HepG2 (cell line): ENCODE results near the gene SOST. TPM values are rescaled to one million over a fixed set of nuclear protein-coding genes. Genes with fewer than 3 reads are reported as not detected.

Experiments
- ATAC-seq: fragments of 200-7000 bp; cut with Tn5 transposase; 3 replicates; pipeline ENCODE4 v1.9.1; 2020; ENCODE audit warnings: mild to moderate bottlenecking, moderate library complexity
- BruUV-seq: library from RNA; stranded (reverse); fragments of 400-500 nt; replicated peaks from 2 replicates; lab custom pipeline; 2021; lab: Mats Ljungman, UMichigan
- CTCF ChIA-PET: fragments of 300-600 bp; formaldehyde crosslinking; extraction: SDS; loops from one replicate; lab custom pipeline; 2021; ENCODE audit warnings: low total read pairs, inconsistent platforms, low intra/inter-chr PET ratio; lab: Yijun Ruan, JAX
- POLR2A ChIA-PET: fragments of 350-600 bp; sonication (Branson Sonifier 250); formaldehyde crosslinking; loops from one replicate; lab custom pipeline; 2020; ENCODE audit warnings: antibody characterized with exemption, inconsistent platforms; lab: Yijun Ruan, JAX
- DNase-seq: peaks from one replicate; pipeline ENCODE4 v3.0.0-alpha.2; 2015; ENCODE audit warnings: low spot score
- FAIRE-seq: peaks from 3 replicates; lab custom pipeline; 2011; peaks lifted over from hg19 to GRCh38; lab: Jason Lieb, UNC
- H2AFZ ChIP-seq: one replicate; pipeline ENCODE4 v1.6.1; 2011; ENCODE audit warnings: low read length, inconsistent platforms
- H3K27ac ChIP-seq: fragments of 300-600 bp; 3 replicates; pipeline ENCODE4 v1.8.0; 2011; ENCODE audit warnings: mixed run types, mild to moderate bottlenecking, mixed read lengths, low read length, inconsistent platforms; ENCODE audit not compliant: insufficient read depth; ENCODE audit errors: extremely low read length
- H3K27me3 ChIP-seq, 2 experiments: fragments of 200-600 bp in 1 of 2; 2 replicates in 1 of 2; 3 replicates in 1 of 2; pipeline versions ENCODE4 v1.6.0 to v1.8.0; 2011; ENCODE audit warnings: low read length in 2 of 2, mild to moderate bottlenecking in 2 of 2, moderate library complexity in 2 of 2, inconsistent platforms in 1 of 2; ENCODE audit not compliant: insufficient read depth in 2 of 2, control insufficient read depth in 1 of 2
- H3K36me3 ChIP-seq, 2 experiments: fragments of 200-600 bp in 1 of 2; replicated peaks in 1 of 2; 2 replicates in 1 of 2; 3 replicates in 1 of 2; pipeline versions ENCODE4 v1.5.1 to v1.8.0; 2011; ENCODE audit warnings: low read length in 2 of 2, inconsistent platforms in 1 of 2; ENCODE audit not compliant: insufficient read depth in 2 of 2, control insufficient read depth in 1 of 2
- H3K4me1 ChIP-seq: 2 replicates; pipeline ENCODE4 v1.5.1; 2012; ENCODE audit warnings: low read length, inconsistent platforms; ENCODE audit not compliant: insufficient read depth
- H3K4me2 ChIP-seq: 2 replicates; pipeline ENCODE4 v1.6.0; 2011; ENCODE audit warnings: low read depth, low read length, inconsistent platforms
- H3K4me3 ChIP-seq, 3 experiments: fragments of 200-600 bp in 1 of 3; sonication (generic), shearing (Covaris generic) in 1 of 3; replicated peaks in 1 of 3; 2 replicates each; pipeline ENCODE4 v1.5.1; 2011 to 2016; ENCODE audit warnings: low read length in 3 of 3, inconsistent platforms in 2 of 3, low read depth in 2 of 3, mild to moderate bottlenecking in 2 of 3, control low read depth in 1 of 3, mixed read lengths in 1 of 3; ENCODE audit not compliant: insufficient read depth in 1 of 3
- H3K79me2 ChIP-seq: one replicate; pipeline ENCODE4 v1.6.1; 2011; ENCODE audit warnings: low read length, inconsistent platforms; ENCODE audit not compliant: insufficient read depth
- H3K9ac ChIP-seq: 2 replicates; pipeline ENCODE4 v1.6.0; 2011; ENCODE audit warnings: mild to moderate bottlenecking, low read depth, low read length, inconsistent platforms; ENCODE audit not compliant: insufficient read depth
- H3K9me3 ChIP-seq: 2 replicates; pipeline ENCODE4 v1.5.1; 2012; ENCODE audit warnings: mild to moderate bottlenecking, low read length
- H4K20me1 ChIP-seq: 2 replicates; pipeline ENCODE4 v1.6.0; 2011; ENCODE audit warnings: inconsistent platforms, mild to moderate bottlenecking, low read length, moderate library complexity; ENCODE audit not compliant: insufficient read depth
- AHDC1 ChIP-seq: sonication (generic); formaldehyde crosslinking; IDR thresholded peaks from 2 replicates; pipeline ENCODE4 v1.5.1; 2020; ENCODE audit warnings: mild to moderate bottlenecking, missing genetic modification reagents, borderline replicate concordance
- ARNT ChIP-seq: fragments of 450-650 bp; IDR thresholded peaks from 2 replicates; pipeline ENCODE4 v1.6.1; 2017
- ATF3 ChIP-seq: sonication (generic); formaldehyde crosslinking; IDR thresholded peaks from 2 replicates; pipeline ENCODE4 v1.4.0; 2020; ENCODE audit warnings: missing genetic modification reagents
- GFI1 ChIP-seq: sonication (generic); formaldehyde crosslinking; IDR thresholded peaks from 2 replicates; pipeline ENCODE4 v1.5.0; 2020; ENCODE audit warnings: missing genetic modification reagents, mild to moderate bottlenecking, borderline replicate concordance
- HOXA5 ChIP-seq: sonication (generic); formaldehyde crosslinking; IDR thresholded peaks from 2 replicates; pipeline ENCODE4 v1.4.0; 2020; ENCODE audit warnings: missing genetic modification reagents
- POLR2AphosphoS2 ChIP-seq: IDR thresholded peaks from 2 replicates; pipeline ENCODE4 v1.6.1; 2011; ENCODE audit warnings: low read depth, low read length, improper control_type of control experiment
- SAP130 ChIP-seq: IDR thresholded peaks from 2 replicates; pipeline ENCODE4 v1.6.1; 2016; ENCODE audit warnings: low read depth
- TEAD3 ChIP-seq: optimal IDR thresholded peaks from 2 replicates; pipeline ENCODE3; 2016; ENCODE audit warnings: borderline replicate concordance
- WGBS: methylation state at CpG from one replicate; pipeline ENCODE4 v1.1.6; 2017; ENCODE audit warnings: low lambda C conversion rate; 5-methylcytosine and 5-hydroxymethylcytosine counted together
- in situ Hi-C: cut with HindIII; loops from 2 replicates; pipeline ENCODE4 v1.10.0; 2017; ENCODE audit warnings: low pct_unique_long_range_greater_than_20kb; ENCODE audit not compliant: extremely low pct_ligation_motif_present
- intact Hi-C: fragments of 100-400 bp; cut with micrococcal nuclease; formaldehyde crosslinking; loops from one replicate; pipeline ENCODE4 v1.10.0; 2022; ENCODE audit not compliant: unreplicated experiment
- polyA plus RNA-seq, 8 experiments: library from polyadenylated mRNA; depleted of rRNA in 3 of 8; stranded (reverse) in 7 of 8; unstranded in 1 of 8; fragments of >200 nt; fragmentation: Illumina TruSeq in 4 of 8; extraction: Trizol in 4 of 8; gene quantifications; 2 replicates each; pipeline versions ENCODE4 v1.2.1 to v1.2.3, GENCODE V29; 2011 to 2016; ENCODE audit warnings: low read depth in 4 of 8, missing spikeins in 1 of 8, mixed read lengths in 1 of 8; ENCODE audit not compliant: insufficient read depth in 1 of 8
- total RNA-seq, 5 experiments: library from RNA; depleted of rRNA; stranded (reverse); fragments of >200 nt; fragmentation: Illumina TruSeq; extraction: Trizol; gene quantifications; 2 replicates each; pipeline ENCODE4 v1.2.3, GENCODE V29; 2016; ENCODE audit warnings: low read depth in 1 of 5

Gene SOST
- total and polyA plus RNA-seq, 2 of the 13 experiments (the other 11 are each of a cell fraction or from before 2014, with no cell fraction given), result not detected

- TF ChIP-seq AHDC1 (CRISPR knock-in tag) (no peak), HOXA5 (no peak), SAP130 (CRISPR knock-in tag) (no peak), POLR2AphosphoS2 (no peak)
Measured at GRCh38 chr17:43805117-43805516, 46.5 kb upstream of the SOST start (continued).

GRCh38 chr17:43803758-43804157, 45.2 kb upstream of the SOST start:
- BruUV-seq, result no TSS peak
- Histone ChIP-seq H3K27me3 (0 out of 5 replicates have a peak, but pooled peaks cover 0 to 10% of the 10 kb centered on the region in 2 experiments), H3K36me3 (no peaks in the 10 kb centered on the region), H2AFZ (no peak overlapping the region), H3K79me2 (no peaks in the 10 kb centered on the region), H3K9me3 (no peaks in the 10 kb centered on the region), H3K4me2 (no peak overlapping the region), H3K27ac (no peak overlapping the region), H4K20me1 (no peaks in the 10 kb centered on the region), H3K4me1 (peaks cover 41% of the 10 kb centered on the region), H3K4me3 (no peak overlapping the region), H3K9ac (no peak overlapping the region)
- no peak for TF ChIP-seq ARNT
- TF ChIP-seq GFI1 (CRISPR knock-in tag), result 0 out of 2 replicates have a peak, but pooled peaks have one; percentile 35
- peak; percentile 30 for TF ChIP-seq TEAD3 (CRISPR knock-in tag)
- 0 out of 2 replicates have a peak, but pooled peaks have one; percentile 15 for TF ChIP-seq ATF3
- ATAC-seq (no peak), FAIRE-seq (no peak), DNase-seq (peak; percentile 24)
- ChIA-PET POLR2A (interaction anchor here (0.9 kb wide), 1 partner anchor 25 kb away, joined by 4 read pairs; the partner anchor contains the start of gene DUSP3), CTCF (no interaction called here)
- in situ Hi-C loops (no loop called here), intact Hi-C loops (no loop called here)
- 19% methylated on average over 4 of the region's 4 CpGs for WGBS
